ENCODE results near the gene ANHX.

Gene ANHX

GRCh38 chr12:133174901-133175300 lies 60.8 kb downstream of the ANHX start:
- Mint-ChIP-seq H3K4me3 (no peak overlapping the region), H3K36me3 (ENCODE audit: low read depth) (peaks cover 8% of the 10 kb centered on the region), H3K4me1 (no peaks in the 10 kb centered on the region), H3K27me3 (ENCODE audit: low read depth, poor library complexity) (peaks cover 5% of the 10 kb centered on the region), H3K9me3 (peaks cover 91% of the 10 kb centered on the region), H3K27ac (no peak overlapping the region)
- no peak for TF ChIP-seq CTCF (IDR thresholded peaks at IDR 0.05)
- DNase-seq, result no peak

GRCh38 chr12:133172491-133172890 lies 63.2 kb downstream of the ANHX start:
- DNase-seq, result no peak
- Mint-ChIP-seq H3K27me3 (ENCODE audit: low read depth, poor library complexity) (peaks cover 5% of the 10 kb centered on the region), H3K36me3 (ENCODE audit: low read depth) (no peaks in the 10 kb centered on the region), H3K4me1 (no peaks in the 10 kb centered on the region), H3K4me3 (no peak overlapping the region), H3K9me3 (peaks cover 94% of the 10 kb centered on the region), H3K27ac (no peak overlapping the region)
- no peak for TF ChIP-seq CTCF (IDR thresholded peaks at IDR 0.05)
